GM18868 (cell line): Measurements from ENCODE around the gene NGDN.
"Not testable (repeated sequence)": the region's sequence is repeated elsewhere in the genome, so short reads cannot be mapped to it uniquely, and the experiment has no call there.

Experiments used
- ATAC-seq: cut with Tn5 transposase; IDR thresholded peaks from one replicate; pipeline ENCODE4 v1.9.1; 2021; ENCODE audit warnings: mild to moderate bottlenecking, moderate library complexity; ENCODE audit not compliant: unreplicated experiment

Gene NGDN

DNA sequence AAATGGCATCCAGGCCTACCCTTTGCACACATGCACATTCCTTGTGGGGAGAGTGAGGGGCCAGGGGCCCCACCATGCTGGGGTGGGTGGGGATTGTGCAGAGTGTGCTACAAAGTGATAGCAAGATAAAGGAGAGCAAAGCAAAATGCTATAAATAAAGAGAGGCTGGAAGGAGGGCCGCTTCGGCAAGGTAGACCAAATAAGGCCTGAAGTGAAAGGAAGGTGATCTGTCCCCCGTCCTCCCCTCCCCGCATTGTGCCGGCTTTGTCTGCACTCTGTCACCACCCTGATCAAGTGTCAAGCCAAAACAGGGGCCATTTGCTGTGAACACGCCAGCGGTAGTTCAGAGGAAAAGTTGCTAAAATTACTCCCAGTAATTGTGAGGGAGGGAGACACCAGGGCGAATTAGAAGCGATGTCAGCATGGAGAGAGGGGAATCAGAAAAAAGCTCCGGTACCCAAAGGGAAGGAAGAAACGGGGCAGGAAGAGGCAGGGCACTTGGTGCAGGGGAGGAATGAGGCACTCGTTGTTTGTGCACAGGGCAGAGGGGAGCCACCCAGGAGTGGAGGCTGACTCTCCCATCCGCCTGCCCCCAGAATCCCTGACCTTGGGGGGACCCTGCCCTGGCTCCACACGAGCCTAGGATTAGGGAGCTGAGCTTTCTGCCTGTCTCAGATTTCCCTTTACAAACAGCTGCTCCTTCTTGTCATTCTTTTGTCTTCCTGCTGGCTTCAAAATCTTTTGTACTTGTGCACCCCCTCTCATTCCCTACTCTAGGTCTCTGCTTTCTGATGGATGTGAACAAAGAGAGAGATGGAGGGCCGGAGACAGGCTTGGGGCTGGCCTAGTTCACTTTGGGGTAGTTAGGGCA, 31.2 kb upstream of the NGDN start:
- no peak for ATAC-seq

DNA sequence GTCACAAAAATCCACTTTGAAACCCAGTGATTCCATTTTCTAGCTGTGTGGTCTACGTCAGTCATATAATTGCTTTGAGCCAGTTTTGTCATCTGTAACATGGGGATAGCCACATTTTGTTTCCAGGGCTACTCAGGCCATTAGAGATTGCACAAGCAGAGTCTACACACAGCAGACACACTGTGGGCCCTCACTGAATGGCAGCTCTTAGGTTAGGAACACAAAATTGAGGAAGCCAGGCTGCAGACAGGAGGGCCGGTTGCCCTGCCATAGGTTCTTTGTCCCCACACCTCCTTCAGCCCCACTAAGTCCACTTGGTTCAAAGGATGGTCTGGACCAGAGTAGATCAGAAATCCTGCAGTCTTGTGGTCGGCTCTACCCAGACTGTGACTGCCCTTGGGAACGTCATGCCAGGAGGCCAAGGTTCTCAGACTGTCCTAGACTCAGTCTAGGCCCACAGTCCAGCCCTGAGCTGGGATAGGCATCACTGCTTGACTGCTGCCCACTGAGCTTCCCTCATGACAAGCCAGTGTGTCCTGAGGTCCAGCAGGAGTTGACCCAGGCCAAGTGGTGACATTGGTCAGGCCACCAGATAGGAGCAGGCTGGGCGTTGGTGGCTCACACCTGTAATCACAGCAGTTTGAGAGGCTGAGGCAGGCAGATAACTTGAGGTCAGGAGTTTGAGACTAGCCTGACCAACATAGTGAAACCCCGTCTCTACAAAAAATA, 30.2 kb upstream of the NGDN start:
- no peak for ATAC-seq

DNA sequence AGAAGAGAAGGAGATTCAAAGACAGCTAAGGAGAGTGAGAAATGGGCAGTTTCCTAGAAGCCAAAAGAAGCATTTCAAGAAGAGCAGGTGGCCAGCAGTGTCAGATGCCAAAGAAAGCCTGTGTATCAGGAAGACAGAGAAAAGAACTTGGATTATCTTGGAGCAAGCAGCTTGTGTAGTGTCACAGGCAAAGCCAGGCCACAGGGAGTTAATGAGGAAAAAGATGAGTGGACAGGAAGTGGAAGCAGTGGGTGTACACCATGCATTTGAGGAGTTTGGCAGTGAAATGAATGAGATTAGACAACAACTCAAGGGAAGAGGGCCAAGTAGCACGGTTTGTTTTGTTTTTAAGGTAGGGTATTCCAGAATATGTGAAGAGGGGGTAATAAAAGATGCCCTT, 28.4 kb upstream of the NGDN start:
- ATAC-seq, result no peak

DNA sequence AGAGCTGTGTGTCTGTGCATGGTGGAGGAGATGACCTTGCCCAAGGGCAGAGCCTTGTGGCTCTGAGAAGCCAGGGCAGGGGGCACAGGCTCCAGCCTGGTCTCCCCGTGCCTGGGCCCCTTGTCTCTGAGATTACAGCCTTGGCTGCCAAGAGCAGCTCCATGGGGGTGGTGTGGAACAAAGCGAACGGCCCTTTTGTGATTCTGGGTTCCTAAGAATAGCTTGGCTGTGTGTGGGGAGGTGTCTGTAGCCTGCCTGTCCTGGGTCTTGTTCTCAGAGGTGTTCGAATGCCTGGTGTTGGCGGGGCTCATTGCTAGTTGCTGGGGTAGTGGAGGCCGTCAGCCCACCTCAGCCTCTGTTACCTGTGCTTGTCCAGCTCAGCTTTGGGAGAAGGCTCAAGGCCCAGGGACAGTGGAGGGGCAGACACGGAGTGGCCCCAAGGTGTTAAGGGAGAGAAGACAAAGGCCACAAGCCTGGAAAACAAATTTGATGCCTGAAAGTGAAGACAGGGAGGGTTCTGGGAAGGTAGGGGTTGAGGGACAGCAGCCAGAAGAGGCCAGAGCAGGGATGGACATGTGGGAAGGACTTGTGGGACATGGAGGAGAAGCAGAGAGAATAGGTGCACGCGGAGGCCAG, 26.7 kb upstream of the NGDN start:
- ATAC-seq, result no peak

DNA sequence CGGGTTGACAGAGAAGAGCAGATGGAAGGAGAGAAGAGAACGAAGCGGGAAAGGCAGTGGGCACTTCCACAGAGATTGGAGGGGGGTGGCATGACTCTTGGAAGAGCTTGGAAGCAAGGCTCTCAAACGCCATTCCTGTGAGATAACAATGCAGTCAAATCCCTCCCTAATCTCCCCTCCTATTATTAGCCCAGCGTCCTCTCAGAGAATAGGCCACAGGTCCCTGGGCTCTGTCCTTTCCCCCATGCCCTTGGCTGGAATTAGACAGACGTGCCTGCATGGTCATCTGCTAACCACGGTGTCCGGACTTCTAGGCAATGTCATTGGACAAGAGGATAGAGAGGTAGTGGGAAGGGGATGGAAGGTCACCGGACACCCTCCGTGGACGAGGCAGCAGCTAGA, 26.1 kb upstream of the NGDN start:
- no peak for ATAC-seq

DNA sequence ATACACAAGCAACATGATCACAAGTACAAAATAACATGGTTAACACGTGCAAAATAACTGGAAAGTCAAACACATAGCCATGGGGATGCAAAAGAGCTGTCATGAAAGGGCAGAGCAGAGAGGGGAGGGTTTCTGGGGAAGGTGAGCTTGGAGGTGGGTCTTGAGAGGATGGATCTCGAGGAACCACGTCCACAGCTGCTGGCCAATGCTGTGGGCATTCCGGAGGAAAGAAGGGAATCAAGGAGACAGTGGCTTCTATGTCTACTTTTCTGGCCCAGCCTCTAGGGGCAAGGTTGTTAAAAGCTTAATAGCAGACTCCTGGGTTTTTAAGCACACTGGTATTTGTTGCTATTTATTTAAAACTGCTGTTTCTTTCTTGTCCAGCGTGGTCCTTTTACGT, 25.6 kb upstream of the NGDN start:
- no peak for ATAC-seq

DNA sequence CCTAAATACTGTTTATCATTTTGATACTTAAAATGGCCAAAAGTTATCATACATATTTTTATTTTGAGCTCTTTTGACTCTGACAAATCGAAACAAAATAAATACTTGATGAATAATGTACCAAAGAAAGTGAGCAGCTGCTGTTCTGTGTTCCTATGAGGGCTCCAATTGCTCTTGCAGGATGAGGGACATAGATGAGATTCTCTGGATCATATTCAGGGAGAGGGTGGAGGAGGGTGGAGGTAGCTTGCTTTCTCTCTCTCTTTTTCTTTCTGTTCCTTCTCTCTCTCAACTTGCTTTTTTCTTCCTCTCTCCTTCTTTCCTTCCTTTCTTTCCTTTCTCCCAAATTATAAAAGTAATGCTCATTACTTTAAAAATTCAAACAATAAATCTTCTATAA, 25.2 kb upstream of the NGDN start:
- ATAC-seq, result no peak

DNA sequence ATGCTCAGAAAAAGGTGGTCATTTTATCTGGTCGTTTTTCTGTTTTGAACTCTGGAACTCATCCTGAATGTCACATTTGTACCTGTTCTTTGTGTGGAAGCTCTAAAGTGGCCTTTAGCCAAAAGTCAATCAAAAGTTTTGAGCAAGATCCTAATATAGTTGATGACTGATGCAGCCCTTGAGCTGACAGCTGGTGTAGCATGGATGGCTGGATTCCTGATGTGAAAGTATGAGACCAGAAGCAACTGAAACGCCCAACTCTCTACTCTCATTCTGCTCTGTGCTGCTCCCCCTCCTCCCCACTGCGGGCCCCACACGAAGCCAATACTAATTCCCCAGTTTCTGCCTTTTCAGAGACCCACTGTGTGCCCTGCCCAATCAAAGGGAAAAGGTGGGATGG, 23.7 kb upstream of the NGDN start:
- peak; percentile 74 for ATAC-seq

DNA sequence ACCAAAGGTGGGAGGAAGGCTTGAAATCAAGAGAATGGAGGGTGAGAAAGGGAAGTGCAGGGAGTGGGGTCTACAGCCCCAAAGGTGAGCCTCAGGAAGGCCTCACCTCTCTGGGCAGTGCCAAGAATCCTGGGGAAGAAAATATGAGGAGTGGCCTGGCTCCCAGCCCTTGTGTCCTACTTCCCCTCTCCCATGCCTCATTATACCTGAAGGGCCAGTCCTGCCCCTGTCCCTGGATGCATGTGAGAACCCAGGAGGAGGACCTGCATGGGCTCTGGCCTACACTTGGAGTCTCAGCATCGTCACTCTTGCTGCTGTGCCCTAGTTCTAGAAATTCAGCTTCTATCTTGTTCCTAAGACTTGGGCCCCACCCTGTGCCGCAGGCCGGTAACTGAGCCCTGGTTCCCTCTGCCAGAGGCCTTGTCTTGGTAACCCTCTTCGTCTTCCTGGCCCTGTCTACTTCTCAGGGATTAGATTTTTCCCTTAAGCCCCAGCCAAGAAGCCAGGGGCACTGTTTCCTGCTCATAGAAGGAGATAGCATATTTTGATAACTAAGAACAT, 23.1 kb upstream of the NGDN start:
- ATAC-seq, result no peak

DNA sequence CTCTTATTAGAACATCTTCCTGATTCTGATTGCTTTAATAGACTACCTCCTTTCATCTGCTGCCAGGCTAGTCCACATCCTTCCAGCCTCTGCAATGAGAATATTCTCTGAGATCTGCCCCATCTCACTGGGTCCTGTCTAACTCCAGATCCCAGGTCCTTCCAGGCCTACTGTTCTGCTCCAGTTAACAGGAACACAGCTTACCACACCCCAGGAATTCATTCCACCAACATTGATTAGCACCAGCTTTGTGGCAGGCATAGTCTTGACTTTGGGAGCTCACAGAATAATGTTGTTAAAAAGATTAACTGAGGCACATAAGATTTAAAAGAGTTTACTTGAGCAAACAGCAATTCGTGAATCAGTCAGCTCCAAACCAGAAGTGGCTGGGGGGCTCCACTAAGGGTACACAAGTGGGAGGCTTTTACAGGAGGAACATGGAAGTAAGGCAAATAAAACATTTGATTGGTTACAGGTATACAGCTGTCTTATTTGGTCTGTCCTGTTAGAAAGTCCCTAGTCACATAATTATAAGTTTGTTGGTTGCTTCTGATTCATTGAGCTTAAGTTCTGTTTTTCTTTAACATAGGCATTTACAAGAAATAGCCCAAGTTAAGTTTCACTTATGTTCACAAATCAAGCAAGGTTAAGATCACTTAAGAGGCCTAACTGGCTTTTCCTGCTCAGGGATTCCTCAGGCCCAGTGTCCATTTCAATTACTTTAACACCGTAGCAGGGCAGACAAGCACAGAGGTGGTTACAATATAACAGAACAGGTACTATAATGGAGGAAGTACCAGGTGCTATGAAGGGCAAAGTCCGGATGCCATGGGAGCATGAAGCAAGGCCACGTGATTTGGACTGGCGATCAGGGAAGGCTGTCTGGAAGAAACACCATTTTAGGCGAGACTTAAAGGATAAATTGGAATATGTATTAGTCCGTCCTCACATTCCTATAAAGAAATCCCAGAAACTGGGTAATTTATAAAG, 21.8 kb upstream of the NGDN start:
- ATAC-seq, result no peak

DNA sequence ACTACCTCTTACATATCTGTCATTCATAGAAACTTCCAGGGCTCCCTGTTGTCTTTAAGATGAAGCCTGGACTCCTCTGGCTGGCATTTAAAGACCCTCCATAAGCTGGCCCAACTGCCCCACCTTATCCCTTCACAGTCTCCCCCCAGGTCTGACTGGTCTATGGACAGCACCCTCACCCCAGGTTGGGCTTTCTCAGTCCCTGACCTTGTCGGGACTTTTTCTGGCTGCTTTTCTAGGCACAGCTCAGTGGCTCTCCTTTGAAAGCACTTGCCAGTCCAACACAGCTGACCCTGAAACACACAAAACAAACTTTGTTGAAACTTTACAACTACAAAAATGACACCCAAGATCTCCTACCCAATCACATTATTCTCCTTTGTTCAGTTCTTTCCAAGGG, 20.2 kb upstream of the NGDN start:
- no peak for ATAC-seq

DNA sequence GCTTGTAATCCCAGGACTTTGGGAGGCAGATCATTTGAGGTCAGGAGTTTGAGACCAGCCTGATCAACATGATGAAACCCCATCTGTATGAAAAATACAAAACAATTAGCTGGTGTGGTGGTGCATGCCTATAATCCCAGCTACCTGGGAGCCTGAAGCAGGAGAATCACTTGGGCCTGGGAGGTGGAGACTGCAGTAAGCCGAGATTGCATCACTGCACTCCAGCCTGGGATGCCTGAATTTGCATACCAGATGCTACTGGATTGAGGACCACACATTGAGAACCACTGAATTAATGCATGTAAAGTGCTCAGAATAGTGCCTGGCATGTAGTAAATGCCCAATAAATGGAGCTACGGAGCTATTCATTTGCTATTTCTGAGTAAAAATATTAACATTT, 19.1 kb upstream of the NGDN start:
- no peak for ATAC-seq

DNA sequence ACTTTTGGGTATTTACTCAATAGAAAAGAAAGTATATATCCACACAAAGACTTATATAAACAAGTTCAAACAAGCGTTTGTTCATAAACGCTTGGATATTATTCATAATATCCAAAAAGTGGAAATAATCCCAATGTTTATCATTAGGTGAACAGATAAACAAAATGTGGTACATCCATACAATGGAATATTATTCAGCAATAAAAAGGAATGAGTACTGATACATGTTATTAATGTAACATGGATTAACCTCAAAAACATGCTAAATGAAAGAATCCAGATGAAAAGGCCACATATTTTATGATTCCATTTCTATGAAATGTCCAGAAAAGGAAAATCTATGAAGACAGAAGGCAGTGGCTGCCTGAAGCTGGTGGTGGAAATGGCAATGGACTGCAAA, 17.3 kb upstream of the NGDN start:
- ATAC-seq, result no peak

DNA sequence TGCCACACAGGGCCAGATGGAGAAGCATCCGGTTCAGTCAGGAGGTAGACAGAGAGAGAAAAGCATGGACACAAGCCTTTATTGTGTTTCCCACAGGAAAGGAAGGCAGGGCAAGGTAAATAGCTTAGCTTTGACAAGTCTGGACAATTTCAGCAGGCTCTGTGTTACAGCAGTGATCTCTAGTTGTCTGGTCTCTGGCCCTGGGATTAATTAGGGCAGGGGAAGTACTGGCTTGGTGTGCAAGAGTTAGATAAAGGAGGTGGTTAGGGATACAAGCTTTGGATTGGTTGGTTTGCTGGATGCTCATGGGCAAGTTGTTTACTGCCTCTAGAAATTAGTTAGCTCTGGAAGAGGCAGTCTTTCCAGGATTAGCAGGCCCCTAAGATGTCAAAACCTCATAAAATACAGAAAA, 15.1 kb upstream of the NGDN start:
- ATAC-seq, result no peak

DNA sequence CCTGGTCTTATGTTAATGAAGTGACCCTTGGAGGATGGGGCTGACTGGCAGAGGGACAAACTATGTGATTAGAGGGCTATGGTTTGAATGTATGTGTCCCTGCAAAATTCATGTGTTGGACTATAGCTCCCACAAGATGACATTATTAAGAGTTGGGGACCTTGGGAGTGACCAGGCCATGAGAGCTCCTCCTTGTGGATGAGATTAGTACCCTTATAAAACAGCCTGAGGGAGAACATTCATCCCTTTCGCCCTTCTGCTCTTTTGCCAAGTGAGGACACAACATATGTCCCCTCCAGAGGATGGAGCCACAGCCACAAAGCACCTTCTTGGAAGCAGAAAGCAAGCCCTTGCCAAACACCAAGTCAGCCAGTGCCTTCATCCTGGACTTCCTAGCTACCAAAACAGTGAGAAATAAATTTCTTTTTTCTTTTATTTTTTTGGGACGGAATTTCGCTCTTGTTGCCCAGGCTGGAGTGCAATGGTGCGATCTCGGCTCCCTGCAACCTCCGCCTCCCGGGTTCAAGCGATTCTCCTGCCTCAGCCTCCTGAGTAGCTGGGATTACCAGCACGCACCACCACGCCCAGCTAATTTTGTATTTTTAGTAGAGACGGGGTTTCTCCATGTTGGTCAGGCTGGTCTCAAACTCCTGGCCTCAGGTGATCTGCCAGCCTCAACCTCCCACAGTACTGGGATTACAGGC, 12.5 kb upstream of the NGDN start:
- ATAC-seq, result not testable (repeated sequence)

DNA sequence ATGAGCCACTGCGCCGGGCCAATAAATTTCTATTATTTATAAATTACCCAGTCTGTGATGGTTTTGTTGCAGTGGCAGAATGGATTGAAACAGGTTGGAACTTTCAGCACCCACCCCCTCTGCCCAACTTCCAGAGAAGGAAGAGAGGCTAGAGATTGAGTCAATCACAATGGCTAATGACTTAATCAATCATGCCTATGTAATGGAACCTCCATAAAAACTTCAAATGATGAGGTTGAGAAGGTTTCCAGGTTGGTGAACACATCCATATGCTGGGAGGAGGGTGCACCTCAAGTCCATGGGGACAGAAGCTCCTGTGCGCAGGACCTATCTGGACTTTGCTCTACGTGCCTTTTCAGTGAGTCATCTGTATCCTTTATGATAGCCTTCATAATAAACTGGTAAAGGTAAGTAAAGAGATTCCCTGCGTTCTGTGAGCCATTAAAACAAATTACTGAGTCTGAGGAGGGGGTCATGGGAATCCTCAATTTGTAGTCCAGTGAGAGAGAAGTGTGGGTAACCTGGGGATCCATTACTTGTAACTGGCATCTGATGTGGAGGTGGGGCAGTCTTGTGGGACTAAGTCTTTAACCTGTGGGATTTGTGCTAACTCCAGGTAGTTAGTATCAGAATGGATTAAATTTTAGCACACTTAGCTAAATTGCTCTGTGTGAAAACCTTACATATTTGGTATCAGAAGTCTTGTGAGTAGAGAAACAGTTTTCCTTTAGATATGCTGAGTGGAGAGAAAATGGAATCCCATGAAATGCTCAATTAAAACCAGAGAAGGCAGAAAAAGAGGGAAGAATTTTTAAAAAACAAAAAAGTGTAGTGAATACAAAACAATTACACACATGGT, 11.7 kb upstream of the NGDN start:
- ATAC-seq, result no peak

DNA sequence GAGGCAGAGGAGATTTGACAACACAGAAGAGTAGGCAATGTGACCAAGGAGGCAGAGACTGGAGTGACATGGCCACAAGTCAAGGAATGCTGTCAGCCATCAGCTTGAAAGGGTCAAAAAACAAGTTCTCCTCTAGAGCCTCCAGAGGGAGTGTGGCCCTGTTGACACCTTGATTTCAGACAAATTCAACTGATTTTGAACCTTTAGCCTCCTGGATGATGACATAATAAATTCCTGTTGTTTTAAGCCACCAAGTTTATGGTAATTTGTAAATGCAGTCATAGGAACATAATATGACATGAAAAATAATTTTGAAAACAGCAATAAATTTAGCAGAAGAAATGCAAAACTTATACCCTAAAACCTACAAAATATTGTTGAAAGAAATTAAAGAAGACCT, 8.5 kb upstream of the NGDN start:
- ATAC-seq, result no peak

DNA sequence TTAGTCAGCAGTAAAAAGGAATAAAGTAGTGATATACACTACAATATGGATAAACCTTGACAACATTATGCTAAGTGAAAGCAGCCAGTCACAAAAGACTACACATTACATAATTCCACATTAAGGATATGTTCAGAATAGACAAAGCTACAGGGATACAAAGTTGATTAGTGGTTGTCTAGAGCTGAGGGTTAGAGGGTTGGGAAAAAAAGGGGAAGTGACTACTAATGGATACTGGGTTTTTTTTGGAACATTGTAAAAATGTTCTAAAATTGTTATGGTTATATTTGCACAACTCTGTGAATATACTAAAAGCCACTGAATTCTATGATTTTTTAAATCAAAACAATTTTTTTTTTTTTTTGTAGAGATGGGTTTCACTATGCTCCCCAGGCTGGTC, 4.8 kb upstream of the NGDN start:
- no peak for ATAC-seq

DNA sequence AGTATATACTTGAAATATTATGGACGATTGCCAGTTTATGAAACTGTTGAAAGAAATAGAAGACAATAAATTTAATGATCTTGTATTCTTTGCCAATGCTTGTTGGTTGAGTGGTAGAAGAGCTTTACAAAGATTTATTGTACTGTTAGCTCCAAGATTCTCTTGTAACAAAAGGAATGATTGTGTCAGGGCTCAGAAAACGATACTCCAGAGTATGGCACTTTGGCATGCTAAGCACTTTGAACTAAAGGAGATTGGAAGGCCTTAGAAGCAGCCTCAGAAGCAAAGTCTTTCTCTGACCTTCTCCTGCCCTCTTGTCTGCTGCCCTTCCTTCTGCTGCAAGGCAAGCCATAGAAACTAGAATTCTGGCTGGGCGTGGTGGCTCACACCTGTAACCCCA, 4.2 kb upstream of the NGDN start:
- no peak for ATAC-seq
